ENCODE results near the gene MED23. TPM values are rescaled to one million over a fixed set of nuclear protein-coding genes. Genes with fewer than 3 reads are reported as not detected.

Gene MED23
- total RNA-seq, 2 experiments from 2014 or later = 56.7 to 59.5 TPM

DNA sequence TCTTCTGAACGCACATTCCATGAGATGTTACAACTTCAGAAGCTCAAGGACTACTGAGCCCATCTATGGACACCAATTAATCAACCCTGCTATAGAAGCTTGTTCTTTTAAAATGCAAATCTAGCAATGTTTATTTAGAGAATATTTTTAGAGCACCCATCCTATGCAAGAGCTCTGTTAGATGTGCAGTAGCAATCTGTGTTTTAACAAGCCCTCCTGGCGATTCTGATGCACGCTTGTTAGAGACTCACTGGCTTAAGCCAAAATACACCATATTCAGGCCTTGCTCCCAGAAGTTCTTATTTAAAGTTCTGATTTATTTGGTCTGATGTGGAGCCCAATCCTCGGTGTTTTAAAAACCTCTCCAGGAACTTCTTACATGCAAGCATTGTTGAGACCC is 76.1 kb downstream of the MED23 start:
- no peak for TF ChIP-seq CTCF (IDR thresholded peaks at IDR 0.05)
- H3K4me1 ChIP-seq (ENCODE audit: insufficient read depth, low read length) = no peaks in the 10 kb centered on the region
- H3K27ac ChIP-seq (ENCODE audit: low read depth in 1 of 2, low read length in 2 of 2) = no peak overlapping the region
- H3K4me3 ChIP-seq (ENCODE audit: low read length) = no peak overlapping the region
- H3K27me3 ChIP-seq (ENCODE audit: control insufficient read depth in 1 of 2, insufficient read depth in 2 of 2, low read length in 2 of 2) = no peaks in the 10 kb centered on the region
- H3K9me3 ChIP-seq (ENCODE audit: control insufficient read depth in 1 of 2, insufficient read depth in 1 of 2, low read length in 2 of 2) = no peaks in the 10 kb centered on the region
- ChIA-PET POLR2A (no interaction called here), CTCF (no interaction called here)
- no peak for ATAC-seq (ENCODE audit: poor library complexity)
- Mint-ChIP-seq H3K4me3 (no peak overlapping the region), H3K27me3 (no peaks in the 10 kb centered on the region), H3K36me3 (ENCODE audit: low read depth) (no peaks in the 10 kb centered on the region), H3K9me3 (no peaks in the 10 kb centered on the region), H3K27ac (no peak overlapping the region), H3K4me1 (ENCODE audit: low read depth) (no peaks in the 10 kb centered on the region)
- intact Hi-C loops (cut with DNase I, micrococcal nuclease) = no loop called here
- no peaks in the 10 kb centered on the region for H3K36me3 ChIP-seq (ENCODE audit: insufficient read depth, low read length)
- DNase-seq = no peak

- Histone ChIP-seq H3K36me3 (ENCODE audit: insufficient read depth, low read length) (no peaks in the 10 kb centered on the region), H3K4me1 (ENCODE audit: insufficient read depth, low read length) (no peaks in the 10 kb centered on the region), H3K27ac (ENCODE audit: low read depth in 1 of 2, low read length in 2 of 2) (no peak overlapping the region), H3K27me3 (ENCODE audit: control insufficient read depth in 1 of 2, insufficient read depth in 2 of 2, low read length in 2 of 2) (no peaks in the 10 kb centered on the region), H3K4me3 (ENCODE audit: low read length) (no peak overlapping the region), H3K9me3 (ENCODE audit: control insufficient read depth in 1 of 2, insufficient read depth in 1 of 2, low read length in 2 of 2) (no peaks in the 10 kb centered on the region)
- POLR2A ChIA-PET = no interaction called here
- Mint-ChIP-seq H3K9me3 (no peaks in the 10 kb centered on the region), H3K4me3 (no peak overlapping the region), H3K36me3 (ENCODE audit: low read depth) (no peaks in the 10 kb centered on the region), H3K4me1 (ENCODE audit: low read depth) (no peaks in the 10 kb centered on the region), H3K27me3 (no peaks in the 10 kb centered on the region), H3K27ac (no peak overlapping the region)
- ATAC-seq (ENCODE audit: poor library complexity) = no peak
- intact Hi-C loops (cut with DNase I, micrococcal nuclease) = no loop called here
- TF ChIP-seq CTCF (IDR thresholded peaks at IDR 0.05) = no peak
- CTCF ChIA-PET = no interaction called here
- DNase-seq = no peak
These were observed 78.2 kb downstream of the MED23 start for GRCh38 chr6:131549811-131550210.

- DNase-seq = no peak
- H3K4me1 ChIP-seq (ENCODE audit: insufficient read depth, low read length) = no peaks in the 10 kb centered on the region
- H3K9me3 ChIP-seq (ENCODE audit: control insufficient read depth in 1 of 2, insufficient read depth in 1 of 2, low read length in 2 of 2) = no peaks in the 10 kb centered on the region
- no peaks in the 10 kb centered on the region for H3K36me3 ChIP-seq (ENCODE audit: insufficient read depth, low read length)
- no peak overlapping the region for H3K4me3 ChIP-seq (ENCODE audit: low read length)
- H3K27me3 ChIP-seq (ENCODE audit: control insufficient read depth in 1 of 2, insufficient read depth in 2 of 2, low read length in 2 of 2) = no peaks in the 10 kb centered on the region
- Mint-ChIP-seq H3K4me3 (no peak overlapping the region), H3K27ac (no peak overlapping the region), H3K9me3 (no peaks in the 10 kb centered on the region), H3K36me3 (ENCODE audit: low read depth) (no peaks in the 10 kb centered on the region), H3K27me3 (no peaks in the 10 kb centered on the region), H3K4me1 (ENCODE audit: low read depth) (no peaks in the 10 kb centered on the region)
- no peak for TF ChIP-seq CTCF (IDR thresholded peaks at IDR 0.05)
- no peak for ATAC-seq (ENCODE audit: poor library complexity)
- ChIA-PET POLR2A (no interaction called here), CTCF (no interaction called here)
- H3K27ac ChIP-seq (ENCODE audit: low read depth in 1 of 2, low read length in 2 of 2) = no peak overlapping the region
- intact Hi-C loops (cut with DNase I, micrococcal nuclease) = no loop called here
These were observed 79.6 kb downstream of the MED23 start for GRCh38 chr6:131548441-131548840.
